Ovary (tissue), 9 donors: Measurements from ENCODE around the gene PCBP3. TPM values are rescaled to one million over a fixed set of nuclear protein-coding genes. Genes with fewer than 3 reads are reported as not detected.

Experiments used
- DNase-seq, 5 donors: peaks; one replicate each; pipeline ENCODE4 v3.0.0-alpha.2; 2019 to 2020
- H3K27ac ChIP-seq, 2 donors: fragments of 200-600 bp; one replicate each; pipeline versions ENCODE4 v1.5.1 to v1.8.0; 2019 to 2022
- H3K27me3 ChIP-seq: fragments of 200-600 bp; one replicate; pipeline ENCODE4 v1.8.0; 2022
- H3K36me3 ChIP-seq: fragments of 200-600 bp; sonication (generic); one replicate; pipeline ENCODE4 v1.5.1; 2019
- H3K4me1 ChIP-seq: one replicate; pipeline ENCODE4 v1.8.1; 2013; ENCODE audit warnings: mild to moderate bottlenecking, moderate library complexity; ENCODE audit not compliant: insufficient read depth
- H3K4me3 ChIP-seq: fragments of 200-600 bp; sonication (generic); one replicate; pipeline ENCODE4 v1.5.1; 2017
- H3K9me3 ChIP-seq, 2 donors: fragments of 200-600 bp in 1 of 2; sonication (generic) in 1 of 2; one replicate each; pipeline versions ENCODE4 v1.5.1 to v1.8.1; 2013 to 2019; ENCODE audit warnings: mild to moderate bottlenecking in 1 of 2, moderate library complexity in 1 of 2
- EP300 ChIP-seq: sonication (generic); formaldehyde crosslinking; IDR thresholded peaks from one replicate; pipeline ENCODE4 v1.6.1; 2017; ENCODE audit warnings: antibody characterized with exemption
- POLR2A ChIP-seq: fragments of 450-650 bp; IDR thresholded peaks from one replicate; pipeline ENCODE4 v1.6.1; 2017; ENCODE audit warnings: antibody characterized with exemption, mild to moderate bottlenecking, moderate library complexity
- WGBS, 3 donors: extraction: QIAGEN DNeasy Blood & Tissue Kit in 1 of 3; methylation state at CpG; one replicate each; pipeline versions ENCODE4 v1.1.5 to v1.1.7; 2013 to 2017; 5-methylcytosine and 5-hydroxymethylcytosine counted together
- intact Hi-C, 4 donors: fragments of 100-400 bp; cut with DNase I; formaldehyde crosslinking; loops; one replicate each; pipeline versions ENCODE4 v1.11.0 to v1.15.1; 2022 to 2023
- polyA plus RNA-seq, 2 donors: library from polyadenylated mRNA; stranded (reverse); fragments of 200-250 nt in 1 of 2; fragments of 350-450 nt in 1 of 2; fragmentation: Illumina TruSeq in 1 of 2; extraction: RNeasy Lipid Tissue Mini Kit (QIAGEN cat#74804) in 1 of 2; gene quantifications; one replicate each; pipeline ENCODE4 v1.2.3, GENCODE V29; 2013 to 2014
- total RNA-seq, 7 donors: library from RNA; depleted of rRNA in 2 of 7; stranded (reverse); fragments of >200 nt in 2 of 7; fragmentation: NEBNext Ultra II Directional in 3 of 7; extraction: Animal tissue kit (Norgen Biotek cat#: 25700) in 3 of 7; gene quantifications; one replicate each; pipeline versions ENCODE4 v1.1.0 to v1.2.4, GENCODE V29; 2016 to 2023
- TF ChIP-seq, protein P1 (sequence below), 3 donors: fragments of 450-650 bp in 2 of 3; fragments of 200-600 bp in 1 of 3; IDR thresholded peaks; one replicate each; pipeline versions ENCODE4 v1.5.1 to v1.8.0; 2016 to 2022; ENCODE audit warnings: antibody characterized with exemption in 3 of 3, mild to moderate bottlenecking in 1 of 3
- donor health status: DM: no; HTN: no; CAD: no; lungs with moderate emphysema.
- donor health status: DM: no; HTN: no; CAD: no.
- donor health status: Bipolar disorder and iron deficiency.
- donor health status: DM: yes; HTN: yes; CAD: no.
- donor health status: DM: no; HTN: no; CAD: no.
- donor health status: DM: yes; HTN: yes; CAD: no.

PCBP3 gene
- total and polyA plus RNA-seq, 9 donors, result 2.4 to 10.1 (median 5.4) TPM

DNA sequence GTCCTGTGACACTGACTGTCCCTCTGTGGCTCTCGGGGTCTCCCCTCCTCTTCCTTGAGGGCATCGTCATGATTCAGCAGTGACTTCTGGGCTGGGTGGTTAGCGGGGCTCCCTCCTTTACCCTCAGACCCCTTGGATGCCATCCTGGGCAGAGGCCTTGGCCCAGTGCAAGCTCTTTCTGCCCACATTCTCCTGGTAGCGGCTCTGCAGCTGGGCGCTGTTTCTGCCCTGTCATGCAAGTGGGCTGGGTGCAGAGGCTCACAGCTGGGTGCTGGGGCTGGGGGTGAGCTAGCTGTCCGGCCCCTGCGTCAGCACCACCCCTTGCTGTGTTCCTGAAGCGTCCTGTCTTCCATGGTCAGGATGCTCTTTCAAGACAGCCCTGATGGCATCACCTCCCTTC is 158.5 kb downstream of the PCBP3 start:
- H3K4me1 ChIP-seq, result no peaks in the 10 kb centered on the region
- intact Hi-C loops, result no loop called here

DNA sequence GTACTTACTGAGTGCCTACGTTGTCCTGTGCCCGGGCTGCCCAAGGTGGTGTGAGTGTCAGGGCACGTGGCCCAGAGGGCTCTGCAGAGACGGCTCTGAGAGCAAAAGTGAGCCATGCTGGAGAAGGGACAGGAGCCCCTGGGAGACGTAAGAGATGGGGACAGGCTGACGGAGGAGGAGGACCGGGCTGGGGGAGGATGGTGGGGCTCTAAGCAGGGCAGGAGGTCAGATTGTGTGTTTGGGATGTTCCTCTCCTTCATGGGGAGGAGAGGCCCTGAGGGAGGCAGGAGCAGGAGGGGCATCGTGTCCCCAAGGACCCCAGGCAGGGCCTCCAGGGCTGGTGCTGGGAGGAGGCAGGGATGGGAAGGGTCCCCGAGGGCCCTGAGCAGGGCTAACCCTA is 158.9 kb downstream of the PCBP3 start:
- no peak for DNase-seq
- Histone ChIP-seq H3K27me3 (no peaks in the 10 kb centered on the region), H3K9me3 (no peaks in the 10 kb centered on the region), H3K4me3 (no peak overlapping the region), H3K4me1 (no peaks in the 10 kb centered on the region), H3K36me3 (no peaks in the 10 kb centered on the region), H3K27ac (no peak overlapping the region)
- WGBS, 3 donors, result 64 to 72% (median 68%) methylated on average over 9 of the region's 9 CpGs
- TF ChIP-seq, protein P1, sequence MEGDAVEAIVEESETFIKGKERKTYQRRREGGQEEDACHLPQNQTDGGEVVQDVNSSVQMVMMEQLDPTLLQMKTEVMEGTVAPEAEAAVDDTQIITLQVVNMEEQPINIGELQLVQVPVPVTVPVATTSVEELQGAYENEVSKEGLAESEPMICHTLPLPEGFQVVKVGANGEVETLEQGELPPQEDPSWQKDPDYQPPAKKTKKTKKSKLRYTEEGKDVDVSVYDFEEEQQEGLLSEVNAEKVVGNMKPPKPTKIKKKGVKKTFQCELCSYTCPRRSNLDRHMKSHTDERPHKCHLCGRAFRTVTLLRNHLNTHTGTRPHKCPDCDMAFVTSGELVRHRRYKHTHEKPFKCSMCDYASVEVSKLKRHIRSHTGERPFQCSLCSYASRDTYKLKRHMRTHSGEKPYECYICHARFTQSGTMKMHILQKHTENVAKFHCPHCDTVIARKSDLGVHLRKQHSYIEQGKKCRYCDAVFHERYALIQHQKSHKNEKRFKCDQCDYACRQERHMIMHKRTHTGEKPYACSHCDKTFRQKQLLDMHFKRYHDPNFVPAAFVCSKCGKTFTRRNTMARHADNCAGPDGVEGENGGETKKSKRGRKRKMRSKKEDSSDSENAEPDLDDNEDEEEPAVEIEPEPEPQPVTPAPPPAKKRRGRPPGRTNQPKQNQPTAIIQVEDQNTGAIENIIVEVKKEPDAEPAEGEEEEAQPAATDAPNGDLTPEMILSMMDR (IDR thresholded peaks at IDR 0.05), result no peak
- TF ChIP-seq EP300, result no peak
- TF ChIP-seq POLR2A, result no peak
- intact Hi-C loops, result no loop called here

More for the DNA sequence above, 158.5 kb downstream of the PCBP3 start:
- 88 to 91% (median 89%) methylated on average over 8 of the region's 8 CpGs for WGBS, 3 donors
- DNase-seq, result no peak
- Histone ChIP-seq H3K36me3 (no peaks in the 10 kb centered on the region), H3K27me3 (no peaks in the 10 kb centered on the region), H3K9me3 (no peaks in the 10 kb centered on the region), H3K4me3 (no peak overlapping the region), H3K27ac (no peak overlapping the region)
- TF ChIP-seq POLR2A (no peak), EP300 (no peak)
- TF ChIP-seq, protein P1 (IDR thresholded peaks at IDR 0.05), result no peak

DNA sequence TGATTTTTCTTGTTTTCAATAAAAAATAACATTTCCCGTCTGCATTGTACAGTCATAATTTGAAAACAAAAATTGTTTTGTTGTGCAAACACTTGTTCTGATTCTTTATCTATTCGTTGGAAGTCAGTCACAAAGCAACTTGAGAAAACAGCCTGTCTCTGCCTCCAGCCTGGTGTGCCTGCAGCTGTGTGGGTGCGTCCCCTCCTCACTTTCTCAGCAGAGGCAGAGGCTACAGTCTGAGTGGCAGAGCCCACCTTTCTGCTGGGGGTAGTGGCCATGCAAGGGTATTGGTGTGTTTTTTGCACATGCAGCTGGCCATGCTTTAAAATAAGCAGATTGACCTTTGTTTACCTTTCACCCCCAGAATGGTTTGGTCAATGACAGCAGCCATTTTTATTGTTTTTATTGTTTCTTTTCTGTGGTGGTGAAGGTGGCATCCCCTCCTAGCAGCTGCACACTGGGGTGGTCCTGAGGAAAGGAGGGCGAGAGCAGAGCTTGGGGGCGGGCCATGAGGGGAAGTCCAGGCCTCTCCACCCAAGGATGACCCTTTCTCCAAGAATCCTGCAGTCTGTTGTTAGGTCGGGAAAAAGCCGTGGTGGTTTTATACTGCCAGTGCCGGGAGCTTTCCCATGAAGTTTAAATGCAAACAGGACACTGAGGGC is 159.6 kb downstream of the PCBP3 start:
- intact Hi-C loops, result no loop called here
- Histone ChIP-seq H3K27me3 (no peaks in the 10 kb centered on the region), H3K4me3 (no peak overlapping the region), H3K9me3 (no peaks in the 10 kb centered on the region), H3K27ac (no peak overlapping the region), H3K36me3 (no peaks in the 10 kb centered on the region), H3K4me1 (no peaks in the 10 kb centered on the region)
- no peak for DNase-seq
- 54 to 67% (median 66%) methylated on average over 8 of the region's 8 CpGs for WGBS, 3 donors
- TF ChIP-seq POLR2A (no peak), EP300 (no peak)
- TF ChIP-seq, protein P1 (IDR thresholded peaks at IDR 0.05), result no peak

DNA sequence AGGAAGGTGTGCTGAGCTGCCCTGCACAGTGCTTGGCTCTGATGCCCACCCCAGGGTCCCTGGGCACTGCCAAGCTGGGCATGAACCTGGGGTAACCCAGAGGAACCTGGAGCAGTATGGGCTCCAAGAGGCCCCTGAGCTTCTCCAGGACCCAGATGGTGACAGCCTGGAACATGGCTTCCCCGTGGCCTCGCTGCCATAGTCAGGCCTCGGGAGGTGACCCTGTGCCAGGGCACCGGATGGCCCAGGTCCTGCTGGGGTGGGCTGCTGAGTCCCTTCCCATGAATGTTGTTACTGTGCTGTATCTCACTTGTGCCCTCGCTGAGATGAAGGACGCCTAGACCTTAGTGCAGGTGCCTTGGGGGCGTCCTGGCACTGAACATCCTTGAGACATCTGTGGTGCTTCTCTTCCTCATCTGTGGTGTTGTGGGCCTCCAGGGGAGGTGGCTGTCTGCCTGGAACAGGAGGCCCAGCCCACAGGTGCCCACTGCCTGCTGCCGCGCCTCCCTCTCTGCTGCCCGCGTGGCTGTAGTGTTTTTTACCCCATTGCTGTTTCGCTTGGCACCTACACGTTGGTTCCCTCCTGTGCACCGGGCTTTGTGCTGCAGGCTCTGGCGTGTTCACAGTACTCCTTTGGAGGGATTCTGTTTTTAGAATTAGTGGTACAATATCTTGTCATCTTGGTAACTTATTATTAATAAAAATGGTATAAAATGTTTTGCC is 160.3 kb downstream of the PCBP3 start:
- H3K4me1 ChIP-seq, result no peaks in the 10 kb centered on the region
- H3K9me3 ChIP-seq, result no peaks in the 10 kb centered on the region
- H3K4me3 ChIP-seq, result no peak overlapping the region
- H3K27me3 ChIP-seq, result no peaks in the 10 kb centered on the region
- intact Hi-C loops, result no loop called here
- no peak for DNase-seq
- H3K36me3 ChIP-seq, result no peaks in the 10 kb centered on the region
- no peak overlapping the region for H3K27ac ChIP-seq
- TF ChIP-seq EP300, result no peak
- TF ChIP-seq, protein P1 (IDR thresholded peaks at IDR 0.05), result no peak
- WGBS, 3 donors, result 85 to 93% (median 88%) methylated on average over 15 of the region's 15 CpGs
